ENCODE data around the gene RCBTB1.

Gene RCBTB1

DNA sequence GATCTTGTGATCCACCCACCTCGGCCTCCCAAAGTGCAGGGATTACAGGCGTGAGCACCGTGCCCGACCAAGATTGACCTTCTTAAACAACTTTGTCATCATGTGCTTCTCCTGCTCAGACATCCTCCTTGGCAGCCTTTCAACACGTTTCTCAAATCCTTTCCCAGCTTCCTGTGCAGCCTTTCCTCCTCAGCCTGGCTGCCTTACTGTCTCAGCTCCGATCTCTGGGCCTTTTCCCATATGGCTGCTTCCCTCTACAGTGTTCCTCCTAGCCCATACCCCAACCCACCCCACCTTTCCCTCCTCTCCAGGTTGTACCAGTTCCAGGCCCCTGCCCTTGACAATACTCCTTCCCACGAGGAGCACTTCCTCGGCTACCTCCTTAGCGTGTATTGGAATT is 82.4 kb downstream of the RCBTB1 start:
- DNase-seq: no peak

GRCh38 chr13:49499889-49500660 is 85.3 kb downstream of the RCBTB1 start:
- peak in 1 of 2 donors; percentile 62 for DNase-seq

DNA sequence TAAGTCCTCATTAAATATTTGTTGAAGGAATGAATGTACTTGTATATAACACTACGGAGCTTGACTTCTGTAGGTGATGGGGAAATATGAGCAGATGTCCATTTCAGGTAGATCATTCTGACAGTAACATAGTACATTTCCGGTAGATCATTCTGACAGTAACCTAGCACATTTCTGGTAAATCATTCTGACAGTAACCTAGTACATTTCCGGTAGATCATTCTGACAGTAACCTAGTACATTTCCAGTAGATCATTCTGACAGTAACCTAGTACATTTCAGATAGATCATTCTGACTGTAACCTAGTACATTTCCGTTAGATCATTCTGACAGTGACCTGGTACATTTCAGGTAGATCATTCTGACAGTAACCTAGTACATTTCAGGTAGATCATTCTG is 87.2 kb downstream of the RCBTB1 start:
- peak in 1 of 2 donors; percentile 81 for DNase-seq

GRCh38 chr13:49497272-49497671 is 88.1 kb downstream of the RCBTB1 start:
- peak in 1 of 2 donors; percentile 46 for DNase-seq

- peak; percentile 80 to 88 for DNase-seq
Observed at GRCh38 chr13:49496837-49497236, 88.5 kb downstream of the RCBTB1 start.

- peak; percentile 95 to 96 for DNase-seq
Observed at GRCh38 chr13:49495783-49496762, 89.3 kb downstream of the RCBTB1 start, which contains the start of gene PHF11. TSS of gene PHF11 (plus strand) at chr13:49495953. CDS start at chr13:49496002, 49 bp downstream.

GRCh38 chr13:49494645-49495044 is 90.7 kb downstream of the RCBTB1 start:
- DNase-seq: peak in 1 of 2 donors; percentile 24

- DNase-seq: no peak
Observed at GRCh38 chr13:49488563-49488962, 96.8 kb downstream of the RCBTB1 start.

Measured in CD4-positive, alpha-beta T cell treated with Interferon alpha-2 for 1 hour (primary cell).